RWPE1 (cell line): ENCODE measurements around the gene RHOG.
"Not testable (repeated sequence)": the region's sequence is repeated elsewhere in the genome, so short reads cannot be mapped to it uniquely, and the experiment has no call there.

Source experiments
- CTCF ChIA-PET: fragments of 350-600 bp; sonication (Branson Sonifier 250); formaldehyde crosslinking; extraction: SDS; loops from one replicate; lab custom pipeline; 2021; lab: Yijun Ruan, JAX
- POLR2A ChIA-PET: fragments of 400-600 bp; formaldehyde crosslinking; extraction: SDS; loops from one replicate; lab custom pipeline; 2020; ENCODE audit warnings: antibody characterized with exemption; ENCODE audit not compliant: low non-redundant PET; lab: Yijun Ruan, JAX
- DNase-seq: peaks from one replicate; pipeline ENCODE4 v3.0.0; 2012; ENCODE audit warnings: low spot score
- H3K27ac ChIP-seq: fragments of 450-650 bp; 2 replicates; pipeline ENCODE4 v1.5.1; 2017
- TF ChIP-seq, protein P1 (sequence below): fragments of 450-650 bp; conservative IDR thresholded peaks from 2 replicates; pipeline ENCODE4 v1.5.1; 2017; ENCODE audit warnings: low read depth, mild to moderate bottlenecking

Gene RHOG

DNA sequence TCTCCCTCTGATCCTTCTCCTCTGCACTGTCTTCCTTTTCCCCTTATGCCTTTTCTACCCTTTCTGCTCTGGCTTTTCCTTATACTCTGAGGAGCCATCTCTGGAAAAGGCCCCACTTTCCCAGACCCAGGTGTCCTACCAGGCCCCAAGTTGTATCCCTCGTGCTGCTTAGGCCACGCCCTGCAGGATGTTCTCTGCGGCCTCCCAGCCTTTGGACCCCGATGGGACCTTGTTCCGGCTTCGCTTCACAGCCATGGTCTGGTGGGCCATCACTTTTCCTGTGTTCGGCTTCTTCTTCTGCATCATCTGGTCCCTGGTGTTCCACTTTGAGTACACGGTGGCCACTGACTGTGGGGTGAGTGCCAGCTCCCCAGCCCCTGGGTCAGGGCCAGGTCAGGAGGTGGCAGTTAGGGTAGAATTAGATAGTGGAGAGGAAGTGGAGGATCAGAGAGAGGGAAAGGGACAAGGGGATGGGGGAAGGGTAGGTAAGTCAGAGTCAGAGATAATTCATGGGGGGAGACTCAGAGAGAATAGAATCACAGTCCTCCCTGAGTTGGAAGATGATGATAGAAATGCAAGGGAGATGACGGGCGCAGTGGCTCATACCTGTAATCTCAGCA lies 23.5 kb downstream of the RHOG start:
- no peak for DNase-seq
- POLR2A ChIA-PET, result no interaction called here
- TF ChIP-seq, protein P1, sequence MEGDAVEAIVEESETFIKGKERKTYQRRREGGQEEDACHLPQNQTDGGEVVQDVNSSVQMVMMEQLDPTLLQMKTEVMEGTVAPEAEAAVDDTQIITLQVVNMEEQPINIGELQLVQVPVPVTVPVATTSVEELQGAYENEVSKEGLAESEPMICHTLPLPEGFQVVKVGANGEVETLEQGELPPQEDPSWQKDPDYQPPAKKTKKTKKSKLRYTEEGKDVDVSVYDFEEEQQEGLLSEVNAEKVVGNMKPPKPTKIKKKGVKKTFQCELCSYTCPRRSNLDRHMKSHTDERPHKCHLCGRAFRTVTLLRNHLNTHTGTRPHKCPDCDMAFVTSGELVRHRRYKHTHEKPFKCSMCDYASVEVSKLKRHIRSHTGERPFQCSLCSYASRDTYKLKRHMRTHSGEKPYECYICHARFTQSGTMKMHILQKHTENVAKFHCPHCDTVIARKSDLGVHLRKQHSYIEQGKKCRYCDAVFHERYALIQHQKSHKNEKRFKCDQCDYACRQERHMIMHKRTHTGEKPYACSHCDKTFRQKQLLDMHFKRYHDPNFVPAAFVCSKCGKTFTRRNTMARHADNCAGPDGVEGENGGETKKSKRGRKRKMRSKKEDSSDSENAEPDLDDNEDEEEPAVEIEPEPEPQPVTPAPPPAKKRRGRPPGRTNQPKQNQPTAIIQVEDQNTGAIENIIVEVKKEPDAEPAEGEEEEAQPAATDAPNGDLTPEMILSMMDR, result no peak
- CTCF ChIA-PET, result interaction anchor here (0.7 kb wide), 1 partner anchor 736 kb away, joined by 4 read pairs; no protein-coding TSS in a partner anchor
- H3K27ac ChIP-seq, result no peak overlapping the region

DNA sequence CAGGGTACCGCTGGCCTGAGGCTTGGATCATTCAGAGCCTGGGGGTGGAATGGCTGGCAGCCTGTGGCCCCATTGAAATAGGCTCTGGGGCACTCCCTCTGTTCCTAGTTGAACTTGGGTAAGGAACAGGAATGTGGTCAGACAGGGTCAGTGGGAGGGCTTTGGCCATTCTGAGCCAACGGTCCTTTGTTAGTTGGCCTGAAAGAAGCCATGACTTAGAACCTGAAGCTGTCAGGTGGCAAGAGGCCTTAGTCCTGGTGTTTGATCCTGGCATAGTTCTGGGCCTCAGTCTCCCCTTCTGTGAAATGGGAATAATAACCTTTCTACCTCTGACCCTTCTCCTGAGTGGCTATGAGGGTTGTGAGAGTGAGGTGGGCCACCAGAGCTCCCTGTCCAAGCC lies 24.1 kb downstream of the RHOG start:
- DNase-seq, result no peak
- POLR2A ChIA-PET, result no interaction called here
- H3K27ac ChIP-seq, result no peak overlapping the region
- TF ChIP-seq, protein P1, result no peak
- CTCF ChIA-PET, result no interaction called here

DNA sequence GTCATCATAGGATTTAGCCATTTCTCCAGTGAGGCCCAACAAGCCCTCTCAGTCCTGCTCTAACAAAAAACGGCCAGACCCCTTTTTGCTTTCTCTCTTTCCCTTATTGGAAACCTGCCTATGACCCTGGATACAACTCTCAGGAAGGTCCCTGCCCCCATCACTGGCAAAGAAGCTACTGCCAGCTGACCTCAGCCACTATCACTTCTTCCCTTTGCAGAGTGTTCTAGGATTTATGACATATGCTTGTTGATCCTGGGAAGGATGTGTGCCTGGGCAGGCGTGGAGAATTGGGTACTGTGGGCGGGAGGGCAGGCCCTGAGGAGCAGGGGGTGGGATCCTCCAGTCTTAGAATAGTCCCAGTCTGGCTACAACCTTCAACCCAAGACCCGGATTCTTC lies 24.9 kb downstream of the RHOG start:
- no peak overlapping the region for H3K27ac ChIP-seq
- ChIA-PET CTCF (no interaction called here), POLR2A (no interaction called here)
- no peak for DNase-seq
- TF ChIP-seq, protein P1, result no peak

- CTCF ChIA-PET, result interaction anchor here (0.6 kb wide), 1 partner anchor 70 kb away, joined by 3 read pairs; no protein-coding TSS in a partner anchor
- POLR2A ChIA-PET, DNase-seq, H3K27ac ChIP-seq: not testable (repeated sequence)
Measured at GRCh38 chr11:3814832-3815231, 25.9 kb downstream of the RHOG start.

GRCh38 chr11:3810951-3811350 lies 29.8 kb downstream of the RHOG start:
- POLR2A ChIA-PET, result interaction anchor here (0.7 kb wide), 1 partner anchor 30 kb away, joined by 3 read pairs; the partner anchor contains the start of gene RHOG
- TF ChIP-seq, protein P1, result no peak
- CTCF ChIA-PET, result interaction anchor here (0.6 kb wide), 2 partner anchors 35 to 101 kb away, joined by 3 to 4 read pairs; no protein-coding TSS in a partner anchor
- DNase-seq, result no peak
- no peak overlapping the region for H3K27ac ChIP-seq

DNA sequence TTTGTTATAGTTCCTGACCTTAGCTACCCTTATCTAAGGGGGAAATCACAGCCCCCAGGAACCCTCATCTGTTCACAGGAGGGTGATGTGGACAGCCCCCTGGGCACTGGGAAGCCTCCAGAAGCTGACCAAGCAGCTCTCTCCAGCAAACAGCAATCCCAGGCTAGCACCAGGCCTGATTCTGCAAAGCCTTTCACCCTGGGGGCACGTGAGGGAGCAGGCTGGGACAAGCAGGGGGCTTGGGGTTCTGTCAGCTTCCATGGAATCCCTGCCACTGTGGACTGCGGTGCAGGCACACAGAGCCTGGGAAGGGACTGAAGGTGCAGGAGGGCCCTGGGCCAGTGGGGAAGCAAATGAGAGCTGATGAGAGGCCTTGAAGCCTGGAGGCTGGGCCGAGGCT lies 30.3 kb downstream of the RHOG start:
- TF ChIP-seq, protein P1, result no peak
- no peak overlapping the region for H3K27ac ChIP-seq
- ChIA-PET POLR2A (interaction anchor here (0.7 kb wide), 1 partner anchor 30 kb away, joined by 3 read pairs; the partner anchor contains the start of gene RHOG), CTCF (interaction anchor here (0.6 to 3.0 kb wide), 3 partner anchors 31 to 101 kb away, joined by 3 to 12 read pairs (median 4); no protein-coding TSS in a partner anchor)
- DNase-seq, result no peak

DNA sequence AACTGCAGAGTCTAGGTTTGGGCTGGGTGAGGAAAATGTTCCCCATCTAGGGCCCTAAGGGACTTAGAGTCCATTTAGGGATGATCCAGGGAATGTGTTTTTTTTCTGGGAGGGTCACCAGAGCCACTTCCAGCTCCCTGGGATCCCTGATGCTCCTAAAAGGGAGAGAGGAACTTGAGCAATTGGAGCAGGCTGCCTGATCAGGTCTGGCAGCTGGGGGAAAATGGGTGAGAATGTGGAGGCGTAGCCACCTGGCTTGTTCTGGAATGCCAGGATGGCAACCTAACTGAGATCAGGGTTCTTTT lies 31.2 kb downstream of the RHOG start:
- H3K27ac ChIP-seq, result no peak overlapping the region
- ChIA-PET CTCF (interaction anchor here (0.5 to 3.0 kb wide), 6 partner anchors 16 to 1815 kb away, joined by 3 to 12 read pairs (median 3); partner anchors contain the start of gene TRIM34), POLR2A (no interaction called here)
- DNase-seq, result no peak
- TF ChIP-seq, protein P1, result no peak
